ENCODE data around the gene ANKRD40. TPM values are rescaled to one million over a fixed set of nuclear protein-coding genes. Genes with fewer than 3 reads are reported as not detected.

The ANKRD40 gene
- total RNA-seq, 2 donors from 2014 or later: 21.3 to 27.0 TPM

GRCh38 chr17:50687200-50688066 lies 20.3 kb downstream of the ANKRD40 start:
- intact Hi-C loops (cut with DNase I): no loop called here
- H3K36me3 ChIP-seq (replicated peaks in 1 of 2; ENCODE audit: insufficient read depth in 1 of 2, low read depth in 2 of 2): no peaks in the 10 kb centered on the region
- DNase-seq (peak in 1 of 4 donors; percentile 48), ATAC-seq (no peak)
- 75 to 82% methylated on average over 11 to 16 of the region's 16 CpGs for WGBS, 2 donors
- H3K4me3 ChIP-seq: no peak overlapping the region
- no peaks in the 10 kb centered on the region for H3K27me3 ChIP-seq
- TF ChIP-seq CTCF (IDR thresholded peaks at IDR 0.05): no peak
- no peak for TF ChIP-seq POLR2A (IDR thresholded peaks at IDR 0.05)
- peaks cover 95% of the 10 kb centered on the region for H3K4me1 ChIP-seq
- H3K9me3 ChIP-seq: no peaks in the 10 kb centered on the region
- H3K27ac ChIP-seq: peak overlapping the region; percentile 90 to 98 (median 94)

- WGBS, 2 donors: 22 to 29% methylated on average over 14 of the region's 14 CpGs
- ATAC-seq (peak; percentile 87), DNase-seq (peak; percentile 87 to 94 (median 90))
- peak in 2 of 3 donors; percentile 44 to 53 for TF ChIP-seq POLR2A (IDR thresholded peaks at IDR 0.05)
- no peak for TF ChIP-seq CTCF (IDR thresholded peaks at IDR 0.05)
- no peaks in the 10 kb centered on the region for H3K9me3 ChIP-seq
- peak overlapping the region; percentile 90 to 98 (median 94) for H3K27ac ChIP-seq
- peaks cover 87% of the 10 kb centered on the region for H3K4me1 ChIP-seq
- no peaks in the 10 kb centered on the region for H3K36me3 ChIP-seq (replicated peaks in 1 of 2; ENCODE audit: insufficient read depth in 1 of 2, low read depth in 2 of 2)
- intact Hi-C loops (cut with DNase I): no loop called here
- H3K27me3 ChIP-seq: no peaks in the 10 kb centered on the region
- no peak overlapping the region for H3K4me3 ChIP-seq
Observed at GRCh38 chr17:50686494-50687199, 21.1 kb downstream of the ANKRD40 start.

GRCh38 chr17:50685691-50686493 lies 21.8 kb downstream of the ANKRD40 start:
- Histone ChIP-seq H3K36me3 (replicated peaks in 1 of 2; ENCODE audit: insufficient read depth in 1 of 2, low read depth in 2 of 2) (no peaks in the 10 kb centered on the region), H3K9me3 (no peaks in the 10 kb centered on the region), H3K4me1 (peaks cover 79% of the 10 kb centered on the region), H3K27ac (peak overlapping the region; percentile 90 to 98 (median 94)), H3K4me3 (no peak overlapping the region), H3K27me3 (no peaks in the 10 kb centered on the region)
- intact Hi-C loops (cut with DNase I): no loop called here
- DNase-seq (peak in 2 of 4 donors; percentile 40 to 42), ATAC-seq (no peak)
- WGBS, 2 donors: 81 to 87% methylated on average over 12 to 17 of the region's 17 CpGs
- TF ChIP-seq CTCF (IDR thresholded peaks at IDR 0.05) (no peak), POLR2A (IDR thresholded peaks at IDR 0.05) (no peak)

- H3K36me3 ChIP-seq (replicated peaks in 1 of 2; ENCODE audit: insufficient read depth in 1 of 2, low read depth in 2 of 2): no peaks in the 10 kb centered on the region
- 75 to 92% methylated on average over 1 of the region's 1 CpG for WGBS, 2 donors
- peak overlapping the region; percentile 90 to 98 (median 94) for H3K27ac ChIP-seq
- H3K4me1 ChIP-seq: peaks cover 74% of the 10 kb centered on the region
- ATAC-seq (no peak), DNase-seq (no peak)
- no peaks in the 10 kb centered on the region for H3K27me3 ChIP-seq
- TF ChIP-seq CTCF (IDR thresholded peaks at IDR 0.05) (no peak), POLR2A (IDR thresholded peaks at IDR 0.05) (no peak)
- H3K4me3 ChIP-seq: no peak overlapping the region
- intact Hi-C loops (cut with DNase I): no loop called here
- H3K9me3 ChIP-seq: no peaks in the 10 kb centered on the region
Observed at GRCh38 chr17:50685334-50685665, 22.4 kb downstream of the ANKRD40 start.
